Astrocyte (in vitro differentiated cells and primary cell): Measurements from ENCODE around the gene SEC11A. TPM values are rescaled to one million over a fixed set of nuclear protein-coding genes. Genes with fewer than 3 reads are reported as not detected.

ENCODE experiments used
- DNase-seq: peaks from one replicate; pipeline ENCODE4 v3.0.0-alpha.2; 2010; ENCODE audit warnings: low read depth
- FAIRE-seq: peaks from 2 replicates; lab custom pipeline; 2011; peaks lifted over from hg19 to GRCh38; lab: Jason Lieb, UNC
- H2AFZ ChIP-seq: 2 replicates; pipeline ENCODE4 v1.6.0; 2012; ENCODE audit warnings: low read depth, low read length, inconsistent platforms
- H3K27ac ChIP-seq: 2 replicates; pipeline ENCODE4 v1.5.1; 2011; ENCODE audit warnings: low read depth, low read length, inconsistent platforms
- H3K27me3 ChIP-seq: 2 replicates; pipeline ENCODE4 v1.6.0; 2011; ENCODE audit warnings: low read length, inconsistent platforms; ENCODE audit not compliant: insufficient read depth
- H3K36me3 ChIP-seq: 2 replicates; pipeline ENCODE4 v1.5.1; 2011; ENCODE audit warnings: low read length, inconsistent platforms; ENCODE audit not compliant: insufficient read depth
- H3K4me1 ChIP-seq: 2 replicates; pipeline ENCODE4 v1.5.1; 2011; ENCODE audit warnings: low read length, inconsistent platforms; ENCODE audit not compliant: insufficient read depth
- H3K4me2 ChIP-seq: 2 replicates; pipeline ENCODE4 v1.6.0; 2012; ENCODE audit warnings: low read length, inconsistent platforms
- H3K4me3 ChIP-seq: 2 replicates; pipeline ENCODE4 v1.5.1; 2011; ENCODE audit warnings: low read depth, mild to moderate bottlenecking, low read length, inconsistent platforms; ENCODE audit not compliant: insufficient read depth
- H3K79me2 ChIP-seq: 2 replicates; pipeline ENCODE4 v1.6.0; 2012; ENCODE audit warnings: mild to moderate bottlenecking, low read length, inconsistent platforms; ENCODE audit not compliant: insufficient read depth
- H3K9ac ChIP-seq: 2 replicates; pipeline ENCODE4 v1.6.0; 2012; ENCODE audit warnings: mild to moderate bottlenecking, low read length, inconsistent platforms
- H3K9me3 ChIP-seq: 2 replicates; pipeline ENCODE4 v1.5.1; 2012; ENCODE audit warnings: low read depth, mild to moderate bottlenecking, low read length, inconsistent platforms; ENCODE audit not compliant: insufficient read depth
- H4K20me1 ChIP-seq: 2 replicates; pipeline ENCODE4 v1.6.0; 2012; ENCODE audit warnings: low read length, inconsistent platforms; ENCODE audit not compliant: insufficient read depth
- H3K27ac Mint-ChIP-seq: one replicate; pipeline ENCODE4 v1.8.0; 2021; ENCODE audit warnings: mild to moderate bottlenecking, mixed read lengths; ENCODE audit not compliant: unreplicated experiment
- H3K27me3 Mint-ChIP-seq: one replicate; pipeline ENCODE4 v1.8.0; 2021; ENCODE audit warnings: low read depth, mixed read lengths; ENCODE audit not compliant: unreplicated experiment
- H3K36me3 Mint-ChIP-seq: one replicate; pipeline ENCODE4 v1.8.0; 2021; ENCODE audit warnings: low read depth, mixed read lengths; ENCODE audit not compliant: unreplicated experiment
- H3K4me1 Mint-ChIP-seq: one replicate; pipeline ENCODE4 v1.8.0; 2021; ENCODE audit warnings: low read depth, mixed read lengths; ENCODE audit not compliant: unreplicated experiment
- H3K4me3 Mint-ChIP-seq: one replicate; pipeline ENCODE4 v1.8.0; 2021; ENCODE audit warnings: mild to moderate bottlenecking, moderate library complexity, mixed read lengths; ENCODE audit not compliant: unreplicated experiment
- H3K9me3 Mint-ChIP-seq: one replicate; pipeline ENCODE4 v1.8.0; 2021; ENCODE audit warnings: mild to moderate bottlenecking, mixed read lengths; ENCODE audit not compliant: unreplicated experiment
- CTCF ChIP-seq: IDR thresholded peaks from 2 replicates; pipeline ENCODE4 v1.5.1; 2011; ENCODE audit warnings: low read depth, mild to moderate bottlenecking, inconsistent platforms, low read length, moderate library complexity; ENCODE audit not compliant: insufficient read depth
- EZH2 ChIP-seq: IDR thresholded peaks from 2 replicates; pipeline ENCODE4 v1.6.1; 2012; ENCODE audit warnings: mild to moderate bottlenecking, low read length, inconsistent platforms; ENCODE audit not compliant: insufficient read depth
- total RNA-seq: library from RNA; stranded (reverse); gene quantifications from 2 replicates; pipeline ENCODE4 v1.2.1, GENCODE V29; 2021

Gene SEC11A
- total RNA-seq, 1 donor from 2014 or later = 198 TPM

GRCh38 chr15:84741121-84741520 lies 25.2 kb upstream of the SEC11A start:
- no peak for TF ChIP-seq CTCF
- no peak for TF ChIP-seq EZH2
- Histone ChIP-seq H3K4me2 (no peak overlapping the region), H3K4me3 (no peak overlapping the region), H3K79me2 (no peaks in the 10 kb centered on the region), H3K27ac (no peak overlapping the region), H4K20me1 (no peaks in the 10 kb centered on the region), H3K9me3 (no peaks in the 10 kb centered on the region), H2AFZ (no peak overlapping the region), H3K4me1 (no peaks in the 10 kb centered on the region), H3K27me3 (no peaks in the 10 kb centered on the region), H3K9ac (no peak overlapping the region), H3K36me3 (no peaks in the 10 kb centered on the region)
- Mint-ChIP-seq H3K4me1 (peaks cover 3% of the 10 kb centered on the region), H3K4me3 (no peak overlapping the region), H3K27me3 (no peaks in the 10 kb centered on the region), H3K36me3 (no peaks in the 10 kb centered on the region), H3K9me3 (no peaks in the 10 kb centered on the region), H3K27ac (no peak overlapping the region)
- DNase-seq = no peak
- no peak for FAIRE-seq

- Mint-ChIP-seq H3K27me3 (no peaks in the 10 kb centered on the region), H3K4me1 (peaks cover 2% of the 10 kb centered on the region), H3K36me3 (no peaks in the 10 kb centered on the region), H3K4me3 (no peak overlapping the region), H3K9me3 (no peaks in the 10 kb centered on the region), H3K27ac (no peak overlapping the region)
- Histone ChIP-seq H3K9me3 (no peaks in the 10 kb centered on the region), H4K20me1 (no peaks in the 10 kb centered on the region), H3K9ac (no peak overlapping the region), H3K36me3 (no peaks in the 10 kb centered on the region), H3K27ac (no peak overlapping the region), H3K4me3 (no peak overlapping the region), H3K79me2 (no peaks in the 10 kb centered on the region), H2AFZ (no peak overlapping the region), H3K4me1 (peaks cover 2% of the 10 kb centered on the region), H3K27me3 (no peaks in the 10 kb centered on the region), H3K4me2 (no peak overlapping the region)
- DNase-seq = no peak
- TF ChIP-seq CTCF (no peak), EZH2 (no peak)
- no peak for FAIRE-seq
Measured at GRCh38 chr15:84740691-84741090, 24.8 kb upstream of the SEC11A start.

- H3K27ac ChIP-seq = no peak overlapping the region
- no peaks in the 10 kb centered on the region for H4K20me1 ChIP-seq
- H3K4me1 ChIP-seq = peaks cover 21% of the 10 kb centered on the region
- H3K9me3 ChIP-seq = no peaks in the 10 kb centered on the region
- H2AFZ ChIP-seq = no peak overlapping the region
- H3K36me3 ChIP-seq = no peaks in the 10 kb centered on the region
- no peaks in the 10 kb centered on the region for H3K27me3 Mint-ChIP-seq
- FAIRE-seq (no peak), DNase-seq (no peak)
- no peaks in the 10 kb centered on the region for H3K9me3 Mint-ChIP-seq
- H3K9ac ChIP-seq = no peak overlapping the region
- H3K4me3 Mint-ChIP-seq = no peak overlapping the region
- no peaks in the 10 kb centered on the region for H3K79me2 ChIP-seq
- H3K27me3 ChIP-seq = no peaks in the 10 kb centered on the region
- TF ChIP-seq CTCF (no peak), EZH2 (no peak)
- H3K4me3 ChIP-seq = no peak overlapping the region
- no peak overlapping the region for H3K4me2 ChIP-seq
- no peaks in the 10 kb centered on the region for H3K36me3 Mint-ChIP-seq
- peaks cover 18% of the 10 kb centered on the region for H3K4me1 Mint-ChIP-seq
- no peak overlapping the region for H3K27ac Mint-ChIP-seq
Measured at GRCh38 chr15:84737005-84737404, 21.1 kb upstream of the SEC11A start.
